GM20000 (cell line): ENCODE results near the gene ZFP3.

Experiments used
- DNase-seq: peaks from one replicate; pipeline ENCODE4 v3.0.0; 2012; ENCODE audit warnings: low spot score
- TF ChIP-seq, protein P1 (sequence below): IDR thresholded peaks from 2 replicates; pipeline ENCODE4 v1.5.1; 2012; ENCODE audit warnings: mild to moderate bottlenecking, control low read depth; ENCODE audit errors: extremely low read depth, missing control alignments

The ZFP3 gene

DNA sequence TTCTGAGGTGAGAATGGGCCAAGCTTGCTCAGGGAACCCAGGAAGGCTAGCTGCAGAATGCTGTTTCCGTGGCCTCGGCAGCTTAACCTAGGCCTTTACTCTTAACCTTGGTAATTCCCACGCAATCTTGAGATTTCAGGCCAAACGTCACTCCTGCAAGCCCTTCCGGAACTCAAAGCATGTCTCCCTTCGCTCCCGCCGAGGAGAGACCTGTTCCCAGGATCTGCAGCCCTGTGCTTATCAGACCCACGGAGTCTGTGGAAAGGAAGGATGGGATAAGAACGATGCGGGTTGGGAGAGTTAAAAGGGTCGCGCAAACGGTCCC, 524 bp upstream of the ZFP3 start:
- DNase-seq = no peak
- TF ChIP-seq, protein P1, sequence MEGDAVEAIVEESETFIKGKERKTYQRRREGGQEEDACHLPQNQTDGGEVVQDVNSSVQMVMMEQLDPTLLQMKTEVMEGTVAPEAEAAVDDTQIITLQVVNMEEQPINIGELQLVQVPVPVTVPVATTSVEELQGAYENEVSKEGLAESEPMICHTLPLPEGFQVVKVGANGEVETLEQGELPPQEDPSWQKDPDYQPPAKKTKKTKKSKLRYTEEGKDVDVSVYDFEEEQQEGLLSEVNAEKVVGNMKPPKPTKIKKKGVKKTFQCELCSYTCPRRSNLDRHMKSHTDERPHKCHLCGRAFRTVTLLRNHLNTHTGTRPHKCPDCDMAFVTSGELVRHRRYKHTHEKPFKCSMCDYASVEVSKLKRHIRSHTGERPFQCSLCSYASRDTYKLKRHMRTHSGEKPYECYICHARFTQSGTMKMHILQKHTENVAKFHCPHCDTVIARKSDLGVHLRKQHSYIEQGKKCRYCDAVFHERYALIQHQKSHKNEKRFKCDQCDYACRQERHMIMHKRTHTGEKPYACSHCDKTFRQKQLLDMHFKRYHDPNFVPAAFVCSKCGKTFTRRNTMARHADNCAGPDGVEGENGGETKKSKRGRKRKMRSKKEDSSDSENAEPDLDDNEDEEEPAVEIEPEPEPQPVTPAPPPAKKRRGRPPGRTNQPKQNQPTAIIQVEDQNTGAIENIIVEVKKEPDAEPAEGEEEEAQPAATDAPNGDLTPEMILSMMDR = no peak

DNA sequence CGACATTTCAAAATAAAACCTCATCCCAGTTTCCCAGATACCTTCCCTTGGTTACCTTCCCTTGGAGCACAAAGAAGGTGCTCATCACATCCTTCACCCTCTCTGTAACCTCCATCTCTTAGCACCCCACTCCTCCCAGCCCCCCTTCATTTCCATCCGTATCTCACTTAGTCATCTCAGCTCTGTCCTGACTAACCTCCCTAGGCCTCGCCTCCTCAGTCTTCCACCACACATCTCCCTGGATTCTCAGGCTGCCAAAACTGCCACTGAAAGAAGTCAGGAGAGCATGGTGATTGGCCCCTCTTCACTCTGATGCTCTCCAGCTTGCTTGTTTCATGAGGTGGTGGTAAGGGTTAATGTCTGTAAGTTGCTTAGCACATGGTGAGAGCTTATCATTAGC, 2.3 kb downstream of the ZFP3 start:
- TF ChIP-seq, protein P1 = no peak
- no peak for DNase-seq

DNA sequence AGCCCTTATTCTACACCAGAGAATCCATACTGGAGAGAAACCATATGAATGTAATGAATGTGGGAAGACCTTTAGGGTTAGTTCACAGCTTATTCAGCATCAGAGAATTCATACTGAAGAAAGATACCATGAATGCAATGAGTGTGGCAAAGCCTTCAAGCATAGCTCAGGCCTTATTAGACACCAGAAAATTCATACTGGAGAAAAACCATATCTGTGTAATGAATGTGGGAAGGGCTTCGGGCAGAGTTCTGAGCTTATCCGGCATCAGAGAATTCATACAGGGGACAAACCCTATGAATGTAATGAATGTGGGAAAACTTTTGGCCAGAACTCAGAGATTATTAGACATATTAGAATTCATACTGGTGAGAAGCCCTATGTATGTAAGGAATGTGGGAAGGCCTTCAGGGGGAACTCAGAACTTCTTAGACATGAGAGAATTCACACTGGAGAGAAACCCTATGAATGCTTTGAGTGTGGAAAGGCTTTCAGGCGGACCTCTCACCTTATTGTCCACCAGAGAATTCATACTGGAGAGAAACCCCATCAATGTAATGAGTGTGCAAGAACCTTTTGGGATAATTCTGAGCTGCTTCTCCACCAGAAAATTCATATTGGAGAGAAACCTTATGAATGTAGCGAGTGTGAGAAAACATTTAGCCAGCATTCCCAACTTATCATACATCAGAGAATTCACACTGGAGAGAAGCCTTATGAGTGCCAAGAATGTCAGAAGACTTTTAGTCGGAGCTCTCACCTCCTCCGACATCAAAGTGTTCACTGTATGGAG, 14.1 kb downstream of the ZFP3 start:
- TF ChIP-seq, protein P1 = no peak
- DNase-seq = no peak

DNA sequence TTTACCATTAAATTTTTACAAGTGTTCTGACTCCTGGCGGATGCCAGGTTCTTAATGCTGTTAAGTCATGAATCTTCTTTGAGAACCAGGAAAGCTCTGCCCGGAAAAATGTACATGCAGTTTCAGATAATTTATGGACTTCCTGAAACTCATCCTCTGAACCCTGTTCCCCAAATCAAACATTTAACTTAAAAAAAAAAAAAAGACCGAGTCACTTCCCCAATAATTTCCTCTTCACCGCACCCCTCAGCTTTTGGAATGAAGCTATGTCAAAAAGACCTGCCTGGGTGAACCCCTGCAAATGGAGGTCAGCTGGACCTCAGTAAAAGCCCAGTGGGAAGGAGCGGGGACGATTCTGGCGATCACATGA, 18.4 kb downstream of the ZFP3 start:
- TF ChIP-seq, protein P1 = no peak
- DNase-seq = no peak

DNA sequence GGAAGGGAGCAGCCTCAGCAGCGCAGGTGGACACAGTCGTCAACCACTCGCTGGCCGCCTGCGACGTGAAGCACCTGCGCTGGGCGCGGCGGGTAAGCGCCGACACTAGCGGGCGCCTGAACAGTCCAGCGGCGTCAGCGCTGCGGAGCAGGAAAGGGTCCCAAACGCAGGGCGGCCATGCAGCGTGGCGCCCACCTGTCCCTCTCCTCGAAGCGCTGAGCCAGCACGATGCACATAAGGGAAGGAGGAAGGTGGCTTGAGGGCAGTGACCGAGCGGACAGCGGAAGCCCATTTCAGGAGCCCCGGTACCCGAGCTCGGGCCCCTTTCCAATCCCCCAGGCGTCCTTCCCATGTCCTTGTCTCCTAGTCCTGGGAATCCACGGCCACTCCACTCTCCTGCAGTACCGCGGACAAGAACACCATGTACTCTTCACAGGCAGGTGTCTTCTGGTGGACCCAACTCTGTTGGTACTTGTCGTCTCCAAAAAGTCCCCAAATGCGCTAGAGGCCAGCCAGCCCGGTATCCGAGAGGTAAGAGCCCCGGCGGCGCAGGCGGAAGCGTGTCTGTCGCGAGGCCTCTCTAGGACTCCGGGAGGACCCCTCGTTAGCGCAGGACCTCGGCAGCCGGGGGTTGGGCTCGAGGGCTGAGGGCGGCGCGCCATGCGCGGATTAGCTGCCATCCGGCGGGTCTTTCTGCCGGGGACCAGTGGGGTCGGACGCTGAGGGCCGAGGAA, 19.0 kb downstream of the ZFP3 start:
- DNase-seq = no peak
- TF ChIP-seq, protein P1 = no peak

DNA sequence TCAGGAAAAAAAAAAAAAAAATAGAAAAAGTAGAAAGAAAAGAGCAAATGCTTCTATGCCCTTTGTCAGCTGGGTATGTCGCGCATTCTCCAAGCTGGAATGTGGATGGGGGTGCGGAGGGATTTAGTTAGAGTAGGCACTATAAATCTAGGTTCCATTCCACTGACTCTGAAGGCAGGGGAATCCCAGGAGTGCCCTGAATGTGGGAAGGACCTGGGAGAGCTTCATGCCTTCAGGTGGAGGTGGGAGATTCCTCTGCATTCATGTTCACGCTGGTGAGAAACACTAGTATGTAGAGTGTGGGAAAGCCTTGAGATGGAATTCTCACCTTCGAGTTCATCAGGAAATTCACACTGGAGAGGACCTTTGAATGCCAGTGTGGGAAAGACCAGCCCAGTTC, 21.0 kb downstream of the ZFP3 start:
- DNase-seq = no peak
- TF ChIP-seq, protein P1 = no peak

DNA sequence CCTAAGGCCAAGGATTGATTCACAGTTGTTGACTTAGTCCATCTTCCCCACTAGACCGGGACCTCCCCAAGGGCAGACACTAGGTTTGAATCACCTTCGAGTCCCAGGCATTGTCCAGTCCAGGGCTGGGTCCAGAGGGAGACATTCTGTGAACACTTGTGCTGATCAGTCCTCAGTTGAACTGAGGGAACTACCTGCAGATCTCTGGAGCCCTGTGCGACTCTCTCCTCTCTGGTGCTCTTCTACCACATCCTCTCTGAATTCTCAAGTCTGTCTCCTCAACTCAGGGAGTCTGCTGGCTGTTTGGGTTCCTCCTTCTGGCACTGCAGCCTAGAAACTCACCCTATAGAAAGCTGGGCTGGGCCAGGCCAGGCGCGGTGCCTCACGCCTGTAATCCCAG, 22.6 kb downstream of the ZFP3 start:
- no peak for DNase-seq
- TF ChIP-seq, protein P1 = no peak
